ENCODE data around the gene ANKRD18A. TPM values are rescaled to one million over a fixed set of nuclear protein-coding genes. Genes with fewer than 3 reads are reported as not detected.
A peak's percentile ranks its signal among the peaks of the same experiment; 100 is the strongest.

The ANKRD18A gene
- total RNA-seq, 3 donors from 2014 or later = 5.9 to 19.2 (median 15.9) TPM

- Histone ChIP-seq H3K4me1 (ENCODE audit: low read depth) (no peaks in the 10 kb centered on the region), H3K4me3 (no peak overlapping the region), H3K9me3 (peaks cover 3% of the 10 kb centered on the region), H3K36me3 (ENCODE audit: low read depth) (no peaks in the 10 kb centered on the region)
- ATAC-seq = no peak
- TF ChIP-seq CTCF (IDR thresholded peaks at IDR 0.05) = no peak
- DNase-seq = no peak
- intact Hi-C loops (cut with DNase I, micrococcal nuclease) = no loop called here
Observed at GRCh38 chr9:38527503-38527902, 92.9 kb downstream of the ANKRD18A start.

- no peak overlapping the region for H3K4me3 ChIP-seq
- ATAC-seq (no peak), DNase-seq (no peak)
- intact Hi-C loops (cut with DNase I, micrococcal nuclease) = no loop called here
- peaks cover 3% of the 10 kb centered on the region for H3K9me3 ChIP-seq
- no peaks in the 10 kb centered on the region for H3K36me3 ChIP-seq (ENCODE audit: low read depth)
- TF ChIP-seq CTCF (IDR thresholded peaks at IDR 0.05) = no peak
- H3K4me1 ChIP-seq (ENCODE audit: low read depth) = no peaks in the 10 kb centered on the region
Observed at GRCh38 chr9:38526591-38526990, 93.8 kb downstream of the ANKRD18A start.

- intact Hi-C loops (cut with DNase I, micrococcal nuclease) = no loop called here
- Histone ChIP-seq H3K4me3 (no peak overlapping the region), H3K9me3 (no peaks in the 10 kb centered on the region), H3K36me3 (ENCODE audit: low read depth) (no peaks in the 10 kb centered on the region), H3K4me1 (ENCODE audit: low read depth) (no peaks in the 10 kb centered on the region)
- no peak for DNase-seq
- no peak for ATAC-seq
- no peak for TF ChIP-seq CTCF (IDR thresholded peaks at IDR 0.05)
Observed at GRCh38 chr9:38523121-38523520, 97.3 kb downstream of the ANKRD18A start.

GRCh38 chr9:38521762-38522161 lies 98.6 kb downstream of the ANKRD18A start:
- ATAC-seq (peak; percentile 33), DNase-seq (no peak)
- intact Hi-C loops (cut with DNase I, micrococcal nuclease) = no loop called here
- no peaks in the 10 kb centered on the region for H3K4me1 ChIP-seq (ENCODE audit: low read depth)
- no peak overlapping the region for H3K4me3 ChIP-seq
- no peaks in the 10 kb centered on the region for H3K36me3 ChIP-seq (ENCODE audit: low read depth)
- H3K9me3 ChIP-seq = no peaks in the 10 kb centered on the region
- TF ChIP-seq CTCF (IDR thresholded peaks at IDR 0.05) = no peak

Other genes starting within 250 kb of the ANKRD18A start
- gene ALDH1B1, start 227.9 kb downstream of the ANKRD18A start, total RNA-seq = 10 to 100 TPM; 39.5 to 58.1 (median 52.5) TPM
- gene IGFBPL1, start 196.1 kb downstream of the ANKRD18A start, total RNA-seq = under 1 TPM in 2 of 3 donors, not detected in 1; 0.38 to 0.63 TPM
- not detected for gene FAM240B, start 99.5 kb upstream of the ANKRD18A start, total RNA-seq

All from mucosa of descending colon (tissue), 3 donors.